HEK293 (cell line): ENCODE results near the gene SLC35F3.

ENCODE experiments used
- CTCF ChIP-seq: fragments of 450-650 bp; formaldehyde crosslinking; IDR thresholded peaks from 2 replicates; pipeline ENCODE4 v1.5.1; 2016; ENCODE audit warnings: missing biosample characterization, missing genetic modification characterization
- MZF1 ChIP-seq: fragments of 450-650 bp; formaldehyde crosslinking; IDR thresholded peaks from 2 replicates; pipeline ENCODE4 v1.5.1; 2017; ENCODE audit warnings: missing biosample characterization, missing genetic modification characterization, borderline replicate concordance
- REPIN1 ChIP-seq: fragments of 450-650 bp; formaldehyde crosslinking; IDR thresholded peaks from 2 replicates; pipeline ENCODE4 v1.5.1; 2017; ENCODE audit warnings: missing biosample characterization, missing genetic modification characterization, low read depth
- ZNF335 ChIP-seq: fragments of 450-650 bp; formaldehyde crosslinking; conservative IDR thresholded peaks from 2 replicates; pipeline ENCODE4 v1.5.1; 2016; ENCODE audit warnings: missing biosample characterization, missing genetic modification characterization

- TF ChIP-seq CTCF (tag by site-specific recombination) (no peak), ZNF335 (no peak), MZF1 (tag by site-specific recombination) (no peak), REPIN1 (tag by site-specific recombination) (no peak)
Measured at GRCh38 chr1:234214911-234215892, 310.7 kb downstream of the SLC35F3 start.
